ENCODE measurements around the gene MYO16. TPM values are rescaled to one million over a fixed set of nuclear protein-coding genes. Genes with fewer than 3 reads are reported as not detected.

The MYO16 gene
- total and polyA plus RNA-seq, 2 of the 4 experiments (the other 2 are of a cell fraction): under 0.01 to 0.03 TPM

GRCh38 chr13:108663710-108664109 lies 34.3 kb downstream of the MYO16 start:
- ATAC-seq (ENCODE audit: low read depth) (no peak), DNase-seq (no peak)
- Histone ChIP-seq H2AFZ (replicated peaks; ENCODE audit: low read length, poor library complexity) (no peak overlapping the region), H4K91ac (ENCODE audit: insufficient read depth, low read depth, low read length) (no peak overlapping the region), H2AK9ac (replicated peaks; ENCODE audit: low read depth, low read length, poor library complexity) (no peak overlapping the region), H3K23ac (ENCODE audit: low read depth, low read length) (no peak overlapping the region), H3K18ac (ENCODE audit: low read depth, low read length) (no peak overlapping the region), H3K56ac (ENCODE audit: extremely low read depth, insufficient read depth, low read length) (no peak overlapping the region), H3K4ac (ENCODE audit: low read depth, low read length) (no peak overlapping the region), H3K4me3 (ENCODE audit: insufficient read depth, low read depth, low read length) (no peak overlapping the region), H3K9me1 (ENCODE audit: insufficient read depth, low read length) (no peaks in the 10 kb centered on the region), H2BK15ac (ENCODE audit: low read depth, low read length) (no peak overlapping the region), H4K5ac (ENCODE audit: low read depth, low read length) (no peak overlapping the region), H3K9me3 (ENCODE audit: control insufficient read depth, insufficient read depth, low read length) (peaks cover 10% of the 10 kb centered on the region), H3K27me3 (ENCODE audit: control insufficient read depth, insufficient read depth, low read length) (no peaks in the 10 kb centered on the region), H3K4me1 (ENCODE audit: control insufficient read depth, insufficient read depth, low read length) (no peaks in the 10 kb centered on the region), H2BK5ac (ENCODE audit: low read depth, low read length, poor library complexity, severe bottlenecking) (no peak overlapping the region), H2BK20ac (ENCODE audit: low read depth, low read length) (no peak overlapping the region), H3K79me1 (ENCODE audit: low read depth in 1 of 2, low read length in 2 of 2) (no peaks in the 10 kb centered on the region), H2AK5ac (ENCODE audit: low read depth, low read length) (no peak overlapping the region), H3K9ac (ENCODE audit: low read depth, low read length) (no peak overlapping the region), H3K27ac (ENCODE audit: insufficient read depth, low read length) (no peak overlapping the region), H3K36me3 (ENCODE audit: control insufficient read depth, insufficient read depth, low read length) (no peaks in the 10 kb centered on the region), H4K20me1 (ENCODE audit: insufficient read depth, low read length) (no peaks in the 10 kb centered on the region), H3K4me2 (ENCODE audit: low read depth, low read length) (no peak overlapping the region), H3K14ac (replicated peaks; ENCODE audit: low read depth, low read length) (no peak overlapping the region), H4K8ac (ENCODE audit: low read depth in 2 of 2, low read length in 2 of 2) (no peak overlapping the region), H2BK120ac (ENCODE audit: low read depth, low read length) (no peak overlapping the region)
- intact Hi-C loops (cut with micrococcal nuclease) (no loop called here), in situ Hi-C loops (cut with MboI; ENCODE audit: low sequenced_read_pairs) (no loop called here), dilution Hi-C loops (cut with HindIII; ENCODE audit: low sequenced_read_pairs, unreplicated experiment) (no loop called here)
- WGBS, 2 experiments (ENCODE audit: extremely low coverage in 2 of 2, insufficient read length in 1 of 2): no CpG with 5 or more reads among the region's 3 CpGs
- TF ChIP-seq RFX5 (IDR thresholded peaks at IDR 0.05; ENCODE audit: low read depth, low read length): no peak
- TF ChIP-seq MAZ (IDR thresholded peaks at IDR 0.05; ENCODE audit: borderline replicate concordance, low read depth, low read length): no peak
- no peak for TF ChIP-seq CHD1 (IDR thresholded peaks at IDR 0.05; ENCODE audit: low read depth, low read length)
- no peak for TF ChIP-seq POLR2A (IDR thresholded peaks at IDR 0.05; ENCODE audit: low read depth, low read length)
- no peak for TF ChIP-seq NFE2L2 (IDR thresholded peaks at IDR 0.05; ENCODE audit: low read depth, low read length)
- TF ChIP-seq RCOR1 (IDR thresholded peaks at IDR 0.05; ENCODE audit: insufficient replicate concordance, low read length): no peak
- no peak for TF ChIP-seq USF2 (IDR thresholded peaks at IDR 0.05; ENCODE audit: low read depth, low read length)
- TF ChIP-seq MAFK (IDR thresholded peaks at IDR 0.05; ENCODE audit: low read depth, low read length): no peak
- TF ChIP-seq SMC3 (IDR thresholded peaks at IDR 0.05; ENCODE audit: low read depth, low read length): no peak
- no peak for TF ChIP-seq CEBPB (IDR thresholded peaks at IDR 0.05; ENCODE audit: low read depth, low read length)
- no peak for TF ChIP-seq MXI1 (IDR thresholded peaks at IDR 0.05; ENCODE audit: borderline replicate concordance, low read depth, low read length)
- no peak for TF ChIP-seq FOS (IDR thresholded peaks at IDR 0.05; ENCODE audit: low read depth, low read length)
- no peak for TF ChIP-seq RAD21 (IDR thresholded peaks at IDR 0.05; ENCODE audit: low read length)
- ChIA-PET POLR2A (ENCODE audit: unreplicated experiment) (no interaction called here), CTCF (no interaction called here)
- BruUV-seq (replicated peaks): no TSS peak
